GM20431 (cell line): ENCODE results near the gene AXL.
"Not testable (repeated sequence)": the region's sequence is repeated elsewhere in the genome, so short reads cannot be mapped to it uniquely, and the experiment has no call there.

Experiments
- in situ Hi-C: fragments of 300-500 bp; cut with MseI, MboI; formaldehyde crosslinking; loops from one replicate; pipeline ENCODE4 v1.15.0; 2020; ENCODE audit warnings: low sequenced_read_pairs; ENCODE audit not compliant: unreplicated experiment

The AXL gene

DNA sequence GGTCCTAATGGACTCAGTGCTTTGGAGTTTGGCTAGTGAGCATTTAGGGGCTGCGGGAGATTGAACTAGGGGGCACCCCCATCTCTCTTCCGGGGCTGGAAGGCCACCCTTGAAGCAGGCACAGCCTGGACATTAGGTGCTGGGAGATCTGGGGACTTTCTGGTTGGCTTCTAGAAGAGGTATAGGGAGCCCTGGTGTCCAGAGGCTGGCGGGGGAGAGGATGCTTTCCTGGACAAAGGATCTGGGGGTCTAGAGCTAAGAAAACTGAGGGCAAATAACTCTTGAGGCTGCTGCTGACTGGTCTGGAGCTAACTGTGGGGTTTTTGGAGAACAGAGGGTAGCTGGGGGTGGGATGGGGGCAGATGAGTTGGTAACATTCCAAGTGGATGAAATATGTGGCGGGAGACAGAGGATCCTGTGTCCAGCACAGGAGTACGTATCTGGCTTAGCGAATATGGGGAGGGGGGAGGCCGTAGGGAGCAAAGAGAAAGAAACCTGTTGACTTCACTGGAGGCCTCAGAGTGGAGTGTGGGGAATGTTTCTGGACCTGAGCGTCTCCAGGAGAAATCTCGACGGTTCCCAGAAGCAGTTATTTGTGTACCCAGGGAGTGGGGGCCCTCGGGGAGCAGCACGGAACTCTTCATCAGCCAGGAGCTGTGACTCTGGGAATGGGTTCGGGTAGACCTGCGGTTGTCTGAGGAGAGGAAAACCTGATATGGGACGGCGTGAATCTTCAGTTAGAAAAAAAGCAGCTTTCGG, 46.6 kb downstream of the AXL start:
- in situ Hi-C loops, result no loop called here

DNA sequence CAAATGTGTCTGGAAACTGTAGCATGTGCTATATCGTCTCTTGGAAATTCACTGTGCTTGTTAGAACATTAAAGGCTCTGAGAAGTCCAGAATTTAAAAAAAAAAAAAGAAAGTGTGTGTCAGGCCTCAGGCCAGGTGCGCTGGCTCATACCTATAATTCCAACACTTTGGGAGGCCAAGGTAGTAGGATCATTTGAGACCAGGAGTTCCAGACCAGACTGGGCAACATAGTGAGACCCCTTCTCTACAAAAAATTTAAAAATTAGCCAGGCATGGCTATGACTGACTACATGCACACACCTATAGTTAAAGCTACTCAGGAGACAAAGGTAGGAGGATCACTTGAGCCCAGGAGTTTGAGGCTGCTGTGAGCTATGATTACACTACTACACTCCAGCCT, 50.0 kb downstream of the AXL start:
- in situ Hi-C loops, result no loop called here

DNA sequence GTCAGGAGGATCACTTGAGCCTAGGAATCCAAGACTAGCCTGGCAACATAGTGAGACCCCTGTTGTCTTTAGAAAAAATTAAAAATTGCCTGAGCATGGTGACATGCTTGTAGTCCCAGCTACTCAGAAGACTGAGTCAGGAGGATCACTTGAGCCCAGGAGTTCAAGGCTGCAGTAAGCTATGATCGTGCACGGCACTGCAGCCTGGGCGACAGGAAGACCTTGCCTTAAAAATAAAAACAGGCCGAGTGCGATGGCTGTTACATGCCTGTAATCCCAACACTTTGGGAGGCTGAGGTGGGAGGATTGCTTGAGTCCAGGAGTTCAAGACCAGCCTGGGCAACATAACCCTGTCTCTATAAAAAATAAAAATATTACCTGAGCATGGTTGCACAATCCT, 50.5 kb downstream of the AXL start:
- in situ Hi-C loops, result no loop called here

DNA sequence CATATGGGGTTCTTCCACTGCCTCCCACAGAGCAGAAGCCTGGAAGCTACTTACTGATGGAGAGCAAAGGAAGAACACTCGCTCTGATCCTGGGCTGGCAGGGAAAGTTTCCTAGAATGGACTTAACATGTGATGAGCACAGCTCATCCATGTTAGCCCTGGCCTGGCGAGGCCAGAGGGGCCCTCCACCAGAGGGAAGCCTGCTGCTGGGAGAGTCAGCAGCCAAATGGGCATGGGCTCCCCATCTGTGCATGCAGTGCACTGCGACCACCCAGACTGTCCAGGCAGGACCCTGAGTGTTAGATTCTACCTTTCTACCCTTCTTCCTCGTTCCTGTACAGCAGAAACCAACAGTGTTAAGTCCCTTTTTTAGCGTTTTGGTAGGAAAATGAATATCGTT, 54.1 kb downstream of the AXL start:
- in situ Hi-C loops, result no loop called here

DNA sequence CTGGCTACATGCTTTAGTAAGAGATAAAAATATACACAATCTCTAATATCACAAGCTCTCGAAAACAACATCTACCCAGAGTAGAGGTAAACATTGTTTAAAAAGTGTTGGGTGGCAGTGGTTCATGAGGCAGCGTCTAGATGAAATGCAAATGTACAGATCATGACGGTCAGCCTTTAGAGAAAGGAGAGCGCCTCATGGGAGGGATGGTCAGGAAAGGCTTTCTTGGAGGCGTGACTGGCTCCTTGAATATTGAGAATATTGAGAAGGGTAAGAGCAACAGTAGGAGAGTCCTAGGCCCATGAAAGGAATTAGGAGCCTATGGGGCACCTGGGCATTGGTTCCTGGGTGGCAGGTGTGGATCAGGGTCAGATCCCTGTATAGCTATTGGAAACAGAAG, 55.8 kb downstream of the AXL start:
- in situ Hi-C loops, result no loop called here

DNA sequence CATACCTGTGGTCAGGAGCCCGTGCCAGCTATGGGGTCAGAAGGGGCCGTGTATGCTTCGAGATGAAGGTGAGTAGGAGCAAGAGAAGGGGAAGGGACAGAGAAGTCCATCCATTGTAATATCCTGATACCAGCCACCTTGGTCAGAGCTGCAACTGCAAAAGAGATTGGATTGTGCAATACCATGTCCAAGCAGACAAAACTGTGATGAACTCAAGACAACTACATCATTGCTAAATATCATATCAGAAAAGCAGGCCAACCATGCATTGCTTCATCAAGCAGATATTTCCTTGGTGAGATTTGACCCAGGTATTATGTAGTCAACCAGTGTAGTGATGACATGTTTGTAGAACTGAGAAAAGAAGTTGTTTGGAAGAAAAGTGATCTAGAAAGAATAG, 57.2 kb downstream of the AXL start:
- in situ Hi-C loops, result no loop called here

DNA sequence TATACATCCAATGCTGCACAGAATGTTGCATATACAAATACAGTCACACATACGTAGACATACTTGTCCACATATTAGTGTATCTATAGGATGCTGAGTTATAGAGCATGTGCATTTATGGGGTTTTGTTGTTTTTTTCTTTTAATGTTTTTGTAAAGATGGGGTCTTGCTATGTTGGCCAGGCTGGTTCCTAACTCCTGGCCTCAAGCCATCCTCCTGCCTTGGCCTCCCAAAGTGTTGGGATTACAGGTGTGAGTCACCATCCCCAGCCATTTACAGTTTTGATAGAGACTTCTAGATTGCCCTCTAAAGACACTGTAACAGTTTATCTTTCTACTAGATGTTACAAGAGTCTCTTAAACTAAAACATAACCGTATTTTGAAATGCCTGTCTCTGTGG, 59.5 kb downstream of the AXL start:
- in situ Hi-C loops, result no loop called here

DNA sequence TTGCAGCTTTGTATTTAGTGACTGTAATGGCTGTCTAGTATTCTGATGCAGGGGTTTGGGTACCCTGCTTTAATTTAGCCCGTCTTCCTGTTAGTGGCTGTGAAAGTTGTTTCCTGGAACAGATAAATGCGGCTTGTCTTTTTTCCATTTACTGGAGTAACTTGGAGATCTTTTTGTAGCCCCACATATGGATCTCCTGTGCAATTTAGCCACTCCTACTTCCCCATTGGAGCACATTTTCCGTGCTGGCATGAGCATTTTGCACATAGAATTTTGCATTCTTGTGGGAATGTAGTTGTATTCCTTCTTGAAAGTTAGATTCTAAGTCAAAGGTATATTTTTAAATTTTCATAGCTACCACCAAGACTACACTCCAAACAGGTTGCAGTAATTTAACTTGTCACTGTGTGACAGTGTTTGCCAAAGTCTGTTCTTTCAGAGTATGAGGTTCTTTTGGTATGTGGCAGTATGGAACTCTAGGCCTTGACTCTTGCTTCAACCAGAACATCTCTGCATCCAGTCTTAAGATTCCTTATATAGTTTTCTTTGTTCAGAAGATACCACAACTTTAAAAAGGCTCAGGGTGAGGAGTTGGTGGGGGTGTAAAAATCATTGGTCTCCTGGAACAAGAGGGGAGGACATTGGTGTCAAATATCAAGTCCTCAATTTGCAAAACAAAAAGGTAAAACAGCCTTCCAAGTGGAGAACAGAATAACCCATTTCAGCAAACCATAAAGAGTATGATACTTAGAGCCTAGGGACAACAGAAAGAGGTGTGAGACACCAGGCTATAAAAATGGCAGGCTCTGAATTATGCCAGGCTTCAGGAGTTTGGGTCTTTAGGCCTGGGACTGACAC, 69.9 kb downstream of the AXL start:
- in situ Hi-C loops, result no loop called here

DNA sequence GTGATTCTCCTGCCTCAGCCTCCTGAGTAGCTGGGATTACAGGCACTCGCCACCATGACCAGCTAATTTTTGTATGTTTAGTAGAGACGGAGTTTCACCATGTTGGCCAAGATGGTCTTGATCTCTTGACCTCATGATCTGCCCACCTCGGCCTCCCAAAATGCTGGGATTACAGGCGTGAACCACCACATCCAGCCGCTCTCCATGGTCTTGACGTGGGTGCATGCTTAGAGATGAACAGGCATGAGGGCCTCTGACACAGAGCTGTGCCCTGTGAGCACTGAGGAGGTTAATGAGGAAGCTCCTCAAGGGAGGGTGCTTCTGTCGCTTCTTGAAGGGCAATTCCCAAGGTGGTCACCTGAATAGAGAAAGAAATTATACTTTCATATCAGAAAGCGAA, 70.8 kb downstream of the AXL start:
- in situ Hi-C loops, result not testable (repeated sequence)

DNA sequence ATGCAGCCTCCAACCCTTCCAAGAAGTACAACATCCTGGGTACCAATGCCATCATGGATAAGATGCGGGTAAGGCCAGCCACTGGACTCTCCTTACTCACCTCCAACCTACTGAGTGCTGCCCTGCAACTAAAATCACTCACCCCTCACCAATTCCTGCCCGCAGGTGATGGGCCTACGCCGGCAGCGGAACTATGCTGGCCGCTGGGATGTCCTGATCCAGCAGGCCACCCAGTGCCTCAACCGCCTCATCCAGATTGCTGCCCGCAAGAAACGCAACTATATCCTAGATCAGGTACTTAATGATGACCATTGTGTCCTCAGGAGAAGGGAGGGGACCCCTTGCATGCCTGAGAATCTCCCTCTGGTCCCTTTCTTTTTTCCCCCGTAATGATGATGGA, 75.4 kb downstream of the AXL start:
- in situ Hi-C loops, result no loop called here

DNA sequence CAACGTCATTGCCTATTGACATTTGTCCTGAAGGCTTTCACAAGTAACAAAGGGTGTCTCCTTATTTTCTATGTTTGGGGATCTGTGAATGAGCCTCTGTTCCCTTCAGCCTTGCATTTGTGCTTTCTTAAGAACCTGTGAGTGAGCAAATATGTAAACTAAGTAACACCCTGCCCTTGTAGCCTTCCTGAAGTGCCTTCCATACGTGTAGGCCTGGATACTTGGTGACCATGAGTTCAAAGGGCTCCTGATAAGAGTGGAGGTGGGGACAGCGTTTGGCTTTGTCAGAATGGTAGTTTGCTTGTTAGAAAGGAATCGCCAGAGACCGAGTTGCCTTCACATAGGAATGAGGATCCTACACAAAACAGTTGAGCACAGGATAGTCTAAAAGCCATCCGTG, 76.5 kb downstream of the AXL start:
- in situ Hi-C loops, result no loop called here

DNA sequence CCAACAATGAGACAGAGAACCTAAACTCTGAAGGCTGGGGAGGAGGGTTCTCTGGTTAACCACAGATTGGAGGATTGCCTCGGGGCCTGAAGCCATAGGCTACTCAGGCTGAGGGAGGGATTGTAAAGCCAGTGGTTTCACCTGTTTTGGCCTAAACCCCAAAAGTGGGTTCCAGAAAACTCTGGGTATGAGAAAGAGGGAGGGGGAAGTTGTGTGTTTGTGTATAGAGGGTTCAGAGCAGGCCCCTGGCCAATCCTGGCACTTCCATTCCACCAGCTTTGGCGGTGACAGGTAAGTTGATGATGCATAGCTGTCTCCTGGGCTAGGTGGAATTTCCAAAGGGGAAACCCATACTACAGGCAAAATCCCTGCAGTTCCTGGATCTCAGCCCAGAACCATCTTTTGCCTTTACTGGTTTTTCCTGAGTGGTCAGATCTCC, 77.4 kb downstream of the AXL start:
- in situ Hi-C loops, result no loop called here

DNA sequence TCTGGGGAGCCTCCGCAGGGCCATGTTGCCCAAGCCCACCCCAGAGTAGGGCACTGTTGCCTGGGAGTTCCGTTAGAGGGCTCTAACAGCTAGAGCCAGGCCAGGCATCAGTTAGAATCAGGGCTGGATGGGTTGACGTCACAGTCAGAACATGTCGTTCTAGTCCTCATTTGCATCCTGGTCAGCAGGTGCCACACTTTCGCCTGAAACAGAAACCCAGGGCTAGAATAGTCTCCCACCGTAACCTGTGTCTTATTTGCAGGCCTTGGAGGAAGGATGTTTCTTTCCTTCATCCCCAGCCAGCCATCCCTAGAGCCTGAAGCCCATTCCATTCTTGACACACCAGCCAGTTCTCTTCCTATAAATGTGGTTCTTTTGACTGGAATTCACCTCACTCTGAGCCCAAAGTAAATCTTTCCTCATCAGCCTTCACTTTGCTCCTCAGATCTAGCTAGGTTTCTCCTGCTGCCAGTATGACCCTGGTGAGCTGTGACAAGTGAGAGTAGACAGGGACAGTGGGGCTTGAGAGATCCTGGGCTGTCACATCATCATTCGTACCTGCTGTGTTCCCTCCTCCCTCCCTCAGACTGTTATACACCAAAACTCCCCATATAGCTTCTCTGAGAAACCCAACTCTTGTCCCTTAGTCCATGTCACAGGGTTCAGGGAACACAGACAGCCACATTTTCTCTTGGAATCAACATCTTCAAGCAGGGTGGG, 78.8 kb downstream of the AXL start:
- in situ Hi-C loops, result no loop called here

DNA sequence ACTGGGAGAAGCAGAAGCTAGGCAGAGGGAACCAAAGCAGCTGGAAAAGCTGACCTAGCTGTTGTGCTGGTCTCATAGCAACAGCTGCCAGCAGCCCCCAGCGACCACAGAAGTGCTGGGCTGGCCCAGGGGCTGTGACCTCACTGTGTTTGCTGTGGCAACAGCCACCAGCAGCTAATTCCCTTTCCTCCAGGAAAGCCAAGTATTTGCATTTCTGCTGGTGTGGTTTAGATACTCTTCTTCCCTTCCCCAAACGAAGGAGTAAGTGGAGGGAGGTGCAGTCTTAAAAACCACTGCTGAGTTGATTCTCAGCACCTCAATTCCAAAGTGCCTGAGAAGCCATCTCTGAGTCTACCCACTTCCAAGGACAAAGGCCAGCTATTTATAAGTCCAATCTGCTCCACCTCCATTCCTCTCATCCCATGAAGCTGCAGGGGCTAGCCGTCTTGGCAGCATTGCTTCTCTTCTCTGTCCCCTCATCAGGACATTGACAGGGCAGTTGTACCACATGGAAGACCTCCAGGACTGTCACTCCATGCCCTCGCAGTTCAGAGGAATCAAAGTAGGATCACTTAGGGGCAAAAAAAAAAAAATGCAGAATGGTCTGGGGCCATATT, 79.4 kb downstream of the AXL start:
- in situ Hi-C loops, result no loop called here

DNA sequence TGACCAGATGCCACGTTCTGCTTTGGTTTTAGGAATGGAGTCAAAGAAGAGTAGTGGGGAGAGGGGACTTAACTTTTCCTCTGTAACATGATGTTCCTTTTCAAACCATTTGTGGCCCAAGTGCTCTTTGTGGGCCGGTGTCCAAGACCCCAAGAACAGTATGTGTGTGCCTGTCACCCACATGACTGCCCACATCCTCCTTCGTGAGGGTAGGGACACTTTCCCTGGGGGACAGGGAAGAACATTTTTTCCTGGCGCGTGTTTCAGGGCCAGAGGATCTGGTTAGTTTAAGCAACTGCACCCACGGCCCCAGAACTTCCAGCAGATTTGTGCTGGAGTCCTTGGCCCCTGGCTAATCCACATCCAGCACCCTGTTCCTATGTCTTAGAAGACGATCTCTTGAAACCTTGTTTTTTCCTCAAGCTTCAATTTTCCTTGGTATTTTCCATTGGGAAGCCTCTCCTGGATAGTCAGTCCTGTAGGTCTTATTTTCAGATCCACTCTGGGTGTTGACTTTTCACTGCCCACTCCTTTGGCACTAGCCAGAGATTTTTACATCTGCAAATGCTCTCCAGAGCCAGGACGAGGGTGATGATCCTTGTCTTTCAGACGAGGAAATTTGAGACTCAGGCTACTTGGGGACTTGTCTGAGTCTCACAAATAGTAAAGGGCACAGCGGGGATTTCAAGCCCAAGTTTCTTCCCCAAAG, 80.2 kb downstream of the AXL start:
- in situ Hi-C loops, result no loop called here

DNA sequence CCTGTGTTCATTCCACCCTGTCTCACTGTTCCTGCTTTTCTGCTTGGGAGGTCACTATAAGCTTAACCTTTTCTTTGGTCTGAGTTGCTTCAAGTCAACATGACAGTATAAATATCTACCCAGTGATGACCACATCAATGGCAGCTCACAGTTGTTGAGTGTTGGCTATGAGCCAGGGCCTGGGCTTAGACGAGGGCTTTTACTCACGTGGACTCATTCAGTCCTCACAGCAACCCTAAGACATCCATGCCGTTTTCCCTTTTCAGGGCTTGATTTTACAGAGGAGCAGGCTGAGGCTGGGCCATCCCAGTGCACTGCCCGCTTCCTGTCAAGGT, 80.7 kb downstream of the AXL start:
- in situ Hi-C loops, result loop anchor here (10.0 kb wide), 1 partner anchor 95 kb away; no protein-coding TSS in a partner anchor

DNA sequence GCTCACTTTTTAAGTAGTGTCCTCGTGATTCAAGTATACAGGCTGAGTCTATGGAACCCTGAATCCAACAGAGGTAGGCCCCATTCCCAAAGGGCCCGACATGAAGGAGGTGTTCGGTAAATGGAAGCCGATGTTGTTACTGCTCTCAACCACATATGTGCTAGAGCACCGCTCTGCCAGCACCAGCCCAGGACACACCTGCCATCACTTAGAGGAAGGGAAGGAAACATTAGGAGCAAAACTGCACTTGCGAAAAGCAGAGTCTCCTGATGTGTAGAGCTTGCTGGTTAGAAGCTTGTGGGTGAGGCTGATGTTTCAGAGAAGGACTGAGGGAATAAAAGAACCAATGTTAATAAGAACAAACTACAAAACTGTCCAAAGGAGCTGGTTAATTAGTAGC, 81.5 kb downstream of the AXL start:
- in situ Hi-C loops, result loop anchor here (10.0 kb wide), 1 partner anchor 96 kb away; no protein-coding TSS in a partner anchor

DNA sequence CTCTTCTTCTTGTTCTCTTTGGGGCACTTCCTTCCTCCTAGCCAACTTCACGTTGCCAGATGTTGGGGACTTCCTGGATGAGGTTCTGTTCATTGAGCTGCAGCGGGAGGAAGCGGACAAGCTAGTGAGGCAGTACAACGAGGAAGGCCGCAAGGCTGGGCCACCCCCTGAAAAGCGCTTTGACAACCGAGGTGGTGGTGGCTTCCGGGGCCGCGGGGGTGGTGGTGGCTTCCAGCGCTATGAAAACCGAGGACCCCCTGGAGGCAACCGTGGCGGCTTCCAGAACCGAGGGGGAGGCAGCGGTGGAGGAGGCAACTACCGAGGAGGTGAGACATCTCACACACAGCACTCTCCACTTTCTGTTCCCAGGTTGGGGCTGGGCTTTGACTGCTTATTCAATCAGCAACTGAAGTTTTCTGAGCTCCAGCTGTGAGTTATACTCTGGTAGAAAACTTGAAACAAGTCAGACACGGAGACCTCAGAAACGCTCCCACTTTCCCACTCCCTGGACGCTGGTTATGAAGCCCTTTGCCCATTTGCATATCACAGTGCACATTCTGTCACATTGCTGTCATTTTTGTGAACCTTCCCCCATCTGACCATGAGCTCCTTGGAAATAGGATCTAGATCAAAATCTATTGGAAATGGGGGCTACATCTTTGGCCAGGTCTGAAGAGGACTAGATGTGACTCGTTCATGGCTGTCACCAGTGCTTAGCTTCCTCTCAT, 83.8 kb downstream of the AXL start:
- in situ Hi-C loops, result loop anchor here (10.0 kb wide), 1 partner anchor 98 kb away; no protein-coding TSS in a partner anchor

DNA sequence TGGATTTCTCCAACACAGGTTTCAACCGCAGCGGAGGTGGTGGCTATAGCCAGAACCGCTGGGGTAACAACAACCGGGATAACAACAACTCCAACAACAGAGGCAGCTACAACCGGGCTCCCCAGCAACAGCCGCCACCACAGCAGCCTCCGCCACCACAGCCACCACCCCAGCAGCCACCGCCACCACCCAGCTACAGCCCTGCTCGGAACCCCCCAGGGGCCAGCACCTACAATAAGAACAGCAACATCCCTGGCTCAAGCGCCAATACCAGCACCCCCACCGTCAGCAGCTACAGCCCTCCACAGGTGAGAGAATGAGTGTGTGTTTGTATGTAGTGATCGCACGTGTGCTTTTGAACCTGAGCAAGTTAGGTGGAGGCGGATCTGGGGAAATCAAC, 84.9 kb downstream of the AXL start:
- in situ Hi-C loops, result loop anchor here (10.0 kb wide), 1 partner anchor 99 kb away; no protein-coding TSS in a partner anchor
